HG03095 (cell line): ENCODE data around the gene PLS1.

Source experiments
- ATAC-seq: cut with Tn5 transposase; IDR thresholded peaks from one replicate; pipeline ENCODE4 v1.9.1; 2021; ENCODE audit warnings: moderate library complexity; ENCODE audit not compliant: unreplicated experiment

The PLS1 gene

DNA sequence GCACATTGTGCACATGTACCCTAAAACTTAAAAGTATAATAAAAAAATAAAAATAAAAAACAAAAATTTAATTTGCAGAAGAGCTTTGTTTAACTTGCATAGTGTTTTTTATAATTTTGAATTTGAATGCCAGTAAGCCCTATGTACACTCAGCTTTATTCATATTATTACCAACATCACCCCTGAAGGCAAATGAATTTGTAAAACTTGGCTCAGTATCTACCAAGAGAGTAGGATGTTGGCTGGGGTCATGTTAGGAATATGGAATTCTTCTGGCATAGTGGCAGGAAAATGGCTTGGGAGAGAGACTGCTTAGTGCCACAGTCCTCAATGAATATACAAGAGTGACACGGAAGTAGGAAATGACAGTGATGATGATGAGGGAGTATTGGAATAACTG lies 158.3 kb downstream of the PLS1 start:
- ATAC-seq, result no peak
